T-helper 17 cell (primary cell): Measurements from ENCODE around the gene DNAH9. TPM values are rescaled to one million over a fixed set of nuclear protein-coding genes. Genes with fewer than 3 reads are reported as not detected.

ENCODE experiments used
- ATAC-seq: fragments of 150-1000 bp; cut with Tn5 transposase; 2 replicates; pipeline ENCODE4 v1.10.0; 2021; ENCODE audit warnings: mild to moderate bottlenecking, moderate library complexity
- DNase-seq, 3 donors: peaks; one replicate each; pipeline versions ENCODE4 v3.0.0 to v3.0.0-alpha.2; 2020 to 2021
- H3K9me3 ChIP-seq: one replicate; pipeline ENCODE4 v1.7.0; 2013; ENCODE audit warnings: low read length, mild to moderate bottlenecking; ENCODE audit not compliant: control insufficient read depth, poor library complexity, severe bottlenecking
- H3K27ac Mint-ChIP-seq: one replicate; pipeline ENCODE4 v1.8.0; 2022; ENCODE audit warnings: mild to moderate bottlenecking, moderate library complexity, mixed read lengths
- H3K27me3 Mint-ChIP-seq: one replicate; pipeline ENCODE4 v1.8.0; 2022; ENCODE audit warnings: mixed read lengths
- H3K36me3 Mint-ChIP-seq: one replicate; pipeline ENCODE4 v1.8.0; 2022; ENCODE audit warnings: low read depth, mixed read lengths
- H3K4me1 Mint-ChIP-seq: one replicate; pipeline ENCODE4 v1.8.0; 2022; ENCODE audit warnings: mild to moderate bottlenecking, mixed read lengths
- H3K4me3 Mint-ChIP-seq: one replicate; pipeline ENCODE4 v1.8.0; 2022; ENCODE audit warnings: mild to moderate bottlenecking, moderate library complexity, mixed read lengths
- total RNA-seq, 4 donors: library from RNA in 2 of 4; stranded (reverse) in 2 of 4; gene quantifications; one replicate each; pipeline ENCODE4 v1.2.3 and lab custom pipeline; 2022 to 2026

Gene DNAH9, protein sequence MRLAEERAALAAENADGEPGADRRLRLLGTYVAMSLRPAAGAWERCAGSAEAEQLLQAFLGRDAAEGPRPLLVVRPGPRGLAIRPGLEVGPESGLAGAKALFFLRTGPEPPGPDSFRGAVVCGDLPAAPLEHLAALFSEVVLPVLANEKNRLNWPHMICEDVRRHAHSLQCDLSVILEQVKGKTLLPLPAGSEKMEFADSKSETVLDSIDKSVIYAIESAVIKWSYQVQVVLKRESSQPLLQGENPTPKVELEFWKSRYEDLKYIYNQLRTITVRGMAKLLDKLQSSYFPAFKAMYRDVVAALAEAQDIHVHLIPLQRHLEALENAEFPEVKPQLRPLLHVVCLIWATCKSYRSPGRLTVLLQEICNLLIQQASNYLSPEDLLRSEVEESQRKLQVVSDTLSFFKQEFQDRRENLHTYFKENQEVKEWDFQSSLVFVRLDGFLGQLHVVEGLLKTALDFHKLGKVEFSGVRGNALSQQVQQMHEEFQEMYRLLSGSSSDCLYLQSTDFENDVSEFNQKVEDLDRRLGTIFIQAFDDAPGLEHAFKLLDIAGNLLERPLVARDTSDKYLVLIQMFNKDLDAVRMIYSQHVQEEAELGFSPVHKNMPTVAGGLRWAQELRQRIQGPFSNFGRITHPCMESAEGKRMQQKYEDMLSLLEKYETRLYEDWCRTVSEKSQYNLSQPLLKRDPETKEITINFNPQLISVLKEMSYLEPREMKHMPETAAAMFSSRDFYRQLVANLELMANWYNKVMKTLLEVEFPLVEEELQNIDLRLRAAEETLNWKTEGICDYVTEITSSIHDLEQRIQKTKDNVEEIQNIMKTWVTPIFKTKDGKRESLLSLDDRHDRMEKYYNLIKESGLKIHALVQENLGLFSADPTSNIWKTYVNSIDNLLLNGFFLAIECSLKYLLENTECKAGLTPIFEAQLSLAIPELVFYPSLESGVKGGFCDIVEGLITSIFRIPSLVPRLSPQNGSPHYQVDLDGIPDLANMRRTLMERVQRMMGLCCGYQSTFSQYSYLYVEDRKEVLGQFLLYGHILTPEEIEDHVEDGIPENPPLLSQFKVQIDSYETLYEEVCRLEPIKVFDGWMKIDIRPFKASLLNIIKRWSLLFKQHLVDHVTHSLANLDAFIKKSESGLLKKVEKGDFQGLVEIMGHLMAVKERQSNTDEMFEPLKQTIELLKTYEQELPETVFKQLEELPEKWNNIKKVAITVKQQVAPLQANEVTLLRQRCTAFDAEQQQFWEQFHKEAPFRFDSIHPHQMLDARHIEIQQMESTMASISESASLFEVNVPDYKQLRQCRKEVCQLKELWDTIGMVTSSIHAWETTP (N-terminal part only)
- total RNA-seq (not detected), total RNA-seq (lab: John Stamatoyannopoulos, UW) (0 to 0.08 reads per million in 2 donors)

DNA sequence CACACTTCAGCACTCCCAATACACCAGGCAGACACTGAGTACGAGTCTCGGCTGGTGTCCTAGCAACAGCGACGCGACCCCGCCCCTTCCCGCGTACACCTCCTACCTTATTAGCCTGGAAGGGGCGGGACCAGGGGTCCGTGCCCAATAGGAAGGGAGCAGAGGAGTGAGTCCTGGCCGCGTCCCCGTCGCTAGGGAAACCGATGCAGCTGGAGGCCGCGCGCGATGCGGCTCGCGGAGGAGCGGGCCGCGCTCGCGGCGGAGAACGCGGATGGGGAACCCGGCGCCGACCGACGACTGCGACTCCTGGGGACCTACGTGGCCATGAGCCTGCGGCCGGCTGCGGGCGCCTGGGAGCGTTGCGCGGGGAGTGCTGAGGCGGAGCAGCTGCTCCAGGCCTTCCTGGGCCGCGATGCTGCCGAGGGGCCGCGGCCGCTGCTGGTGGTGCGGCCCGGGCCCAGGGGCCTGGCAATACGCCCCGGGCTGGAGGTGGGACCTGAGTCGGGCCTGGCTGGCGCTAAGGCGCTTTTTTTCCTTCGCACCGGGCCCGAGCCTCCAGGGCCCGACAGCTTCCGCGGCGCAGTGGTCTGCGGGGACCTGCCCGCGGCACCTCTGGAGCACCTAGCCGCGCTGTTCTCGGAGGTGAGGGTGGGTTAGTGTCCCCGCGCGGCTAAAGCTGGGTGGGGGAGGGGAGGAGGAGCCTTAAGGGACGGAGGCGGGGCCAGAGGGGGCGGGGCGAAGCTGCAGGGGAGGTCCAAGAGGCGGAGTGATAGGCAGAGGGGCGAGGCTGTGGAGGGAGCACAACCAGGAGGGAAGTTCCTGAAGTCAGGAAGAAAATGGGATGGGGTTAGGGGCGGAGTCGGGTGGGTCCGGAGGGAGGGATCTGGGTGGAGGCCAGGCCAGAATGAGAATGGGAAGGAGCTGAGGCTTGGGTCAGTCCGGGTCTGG lies at the start of gene DNAH9:
TSS of gene DNAH9 (plus strand) at position 197 of the 948 bp plus-strand sequence. CDS start at position 226, 29 bp downstream.
- DNase-seq (no peak), ATAC-seq (no peak)
- no peak within 1 kb of the TSS for H3K27ac Mint-ChIP-seq
- peaks cover 8% of the 10 kb centered on the region for H3K27me3 Mint-ChIP-seq
- H3K9me3 ChIP-seq, result no peaks in the 10 kb centered on the region
- peaks cover 3% of the 10 kb centered on the region for H3K4me1 Mint-ChIP-seq
- H3K36me3 Mint-ChIP-seq, result peaks cover 5% of the 10 kb centered on the region
- no peak within 1 kb of the TSS for H3K4me3 Mint-ChIP-seq

DNA sequence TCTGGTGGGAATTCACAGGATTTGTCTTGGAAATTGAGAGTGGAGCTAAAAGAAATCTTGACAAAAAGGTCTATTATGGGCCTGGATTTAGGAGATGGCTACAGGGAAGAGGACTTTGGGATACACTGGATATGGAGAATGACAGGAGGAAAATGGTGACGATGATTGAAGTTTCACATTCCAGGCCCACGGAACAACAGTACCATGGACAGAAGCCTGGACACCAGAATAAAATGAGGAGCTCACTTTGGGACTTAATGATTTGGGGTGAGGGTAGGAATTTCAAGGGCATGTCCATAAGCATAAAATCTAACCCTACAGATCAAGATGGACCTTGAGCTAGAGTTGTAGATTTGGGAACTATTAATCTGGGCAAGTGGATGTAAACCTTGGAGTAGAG lies 47.8 kb upstream of the DNAH9 start:
- no peak for ATAC-seq
- Mint-ChIP-seq H3K4me1 (no peaks in the 10 kb centered on the region), H3K4me3 (no peak overlapping the region), H3K27ac (no peak overlapping the region), H3K36me3 (no peaks in the 10 kb centered on the region), H3K27me3 (no peaks in the 10 kb centered on the region)
- no peak for DNase-seq
- no peaks in the 10 kb centered on the region for H3K9me3 ChIP-seq

DNA sequence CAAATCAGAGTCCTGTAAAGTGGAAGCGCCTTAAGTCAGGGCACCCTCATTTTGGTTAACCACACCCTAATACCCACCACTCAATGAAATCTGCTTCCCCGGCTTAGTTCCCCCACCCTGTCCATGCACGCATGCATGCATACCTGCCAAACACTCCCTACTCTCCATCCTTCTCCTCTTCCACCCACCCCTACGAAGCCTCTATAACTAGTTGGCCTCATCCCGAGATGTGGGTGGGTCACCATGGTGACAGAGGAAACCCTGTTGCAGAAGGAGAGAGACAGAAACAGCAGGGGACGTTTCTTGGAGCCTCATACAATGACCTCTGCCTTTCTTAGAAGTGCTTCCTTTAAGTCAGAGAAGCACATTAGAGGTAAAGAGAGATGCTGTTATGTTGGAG lies 46.8 kb upstream of the DNAH9 start:
- ATAC-seq (no peak), DNase-seq (no peak)
- Mint-ChIP-seq H3K4me3 (no peak overlapping the region), H3K27me3 (no peaks in the 10 kb centered on the region), H3K27ac (no peak overlapping the region), H3K36me3 (no peaks in the 10 kb centered on the region), H3K4me1 (no peaks in the 10 kb centered on the region)
- no peaks in the 10 kb centered on the region for H3K9me3 ChIP-seq

DNA sequence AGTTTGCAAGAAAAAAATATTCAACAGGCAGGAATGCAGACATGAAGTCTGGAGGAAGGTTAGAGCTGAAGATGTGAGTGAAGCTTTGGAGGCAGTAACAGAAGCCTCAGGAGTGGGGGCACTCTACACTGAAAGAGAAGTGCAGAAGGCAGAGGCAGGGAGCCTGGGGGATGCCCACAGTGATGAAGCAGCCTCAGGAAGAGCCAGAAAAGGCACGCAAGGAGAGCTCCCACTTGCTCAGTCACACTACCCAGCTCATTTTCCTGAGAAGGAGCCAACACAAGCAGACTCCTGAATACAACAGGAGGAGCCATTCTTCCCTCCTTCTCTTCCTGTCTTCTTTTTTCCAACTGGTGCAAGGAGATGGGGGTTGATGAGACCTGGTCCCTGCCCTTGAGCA lies 45.1 kb upstream of the DNAH9 start:
- no peak overlapping the region for H3K4me3 Mint-ChIP-seq
- no peaks in the 10 kb centered on the region for H3K27me3 Mint-ChIP-seq
- DNase-seq, result no peak
- H3K4me1 Mint-ChIP-seq, result no peaks in the 10 kb centered on the region
- H3K36me3 Mint-ChIP-seq, result no peaks in the 10 kb centered on the region
- no peaks in the 10 kb centered on the region for H3K9me3 ChIP-seq
- no peak for ATAC-seq
- no peak overlapping the region for H3K27ac Mint-ChIP-seq

DNA sequence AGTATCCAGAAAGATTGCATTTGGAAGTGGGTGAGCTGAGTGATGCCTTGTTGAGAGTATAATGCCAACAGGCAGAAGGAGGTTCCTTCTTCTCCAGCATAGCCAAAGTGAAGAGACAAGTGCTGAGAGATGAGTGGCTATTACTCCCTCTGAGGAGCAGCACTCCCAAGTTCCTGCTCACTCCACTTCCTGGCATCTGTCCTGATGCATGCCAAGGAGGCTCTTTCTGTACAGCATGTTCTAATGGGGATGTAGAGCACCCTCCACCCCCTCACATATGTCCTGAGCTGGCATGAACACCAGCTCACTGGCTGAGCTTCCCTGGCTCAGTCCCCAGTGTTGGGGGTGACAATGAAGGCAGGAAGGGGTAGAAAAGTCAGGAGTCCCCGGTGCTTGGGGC lies 44.2 kb upstream of the DNAH9 start:
- no peaks in the 10 kb centered on the region for H3K4me1 Mint-ChIP-seq
- H3K9me3 ChIP-seq, result no peaks in the 10 kb centered on the region
- no peaks in the 10 kb centered on the region for H3K36me3 Mint-ChIP-seq
- no peak for ATAC-seq
- no peak overlapping the region for H3K4me3 Mint-ChIP-seq
- H3K27ac Mint-ChIP-seq, result no peak overlapping the region
- DNase-seq, result no peak
- H3K27me3 Mint-ChIP-seq, result no peaks in the 10 kb centered on the region

DNA sequence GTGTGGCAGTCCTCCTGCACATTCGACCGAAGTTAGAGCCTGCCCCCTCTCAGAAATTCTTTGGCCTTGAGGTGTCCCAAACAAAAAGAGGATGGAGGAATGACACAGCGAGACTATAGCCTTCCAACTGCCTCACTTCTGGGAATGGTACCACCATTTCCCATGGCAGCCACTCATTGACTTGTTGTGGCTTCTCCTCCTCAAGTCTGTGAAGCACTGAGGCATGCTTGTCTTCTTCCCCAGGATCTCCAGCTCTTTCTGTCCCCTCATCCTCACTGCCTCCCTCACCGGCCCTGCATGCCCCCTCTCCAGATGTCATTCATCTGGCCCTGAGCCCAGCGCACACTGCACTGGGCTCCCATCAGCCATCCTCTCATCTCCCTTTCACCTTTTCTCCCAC lies 43.7 kb upstream of the DNAH9 start:
- Mint-ChIP-seq H3K27ac (no peak overlapping the region), H3K4me1 (no peaks in the 10 kb centered on the region), H3K4me3 (no peak overlapping the region), H3K27me3 (no peaks in the 10 kb centered on the region), H3K36me3 (no peaks in the 10 kb centered on the region)
- ATAC-seq, result no peak
- H3K9me3 ChIP-seq, result no peaks in the 10 kb centered on the region
- DNase-seq, result no peak

DNA sequence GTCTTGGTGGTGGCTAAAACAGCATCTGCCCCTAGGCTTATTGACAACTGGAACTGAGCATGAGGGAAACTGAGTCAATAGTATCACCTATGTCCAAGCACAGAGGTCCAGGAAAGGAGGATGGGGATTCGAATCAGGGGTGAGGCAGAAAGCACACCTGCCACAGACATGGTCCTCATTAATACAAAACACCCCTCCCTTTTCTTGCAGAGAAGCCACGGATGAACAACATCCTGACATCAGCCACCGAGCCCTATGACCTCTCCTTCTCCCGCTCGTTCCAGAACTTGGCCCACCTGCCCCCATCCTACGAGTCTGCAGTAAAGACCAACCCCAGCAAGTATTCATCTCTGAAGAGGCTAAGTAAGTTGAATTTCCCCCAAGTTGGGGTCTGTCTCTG lies 42.7 kb upstream of the DNAH9 start:
- Mint-ChIP-seq H3K27me3 (no peaks in the 10 kb centered on the region), H3K36me3 (no peaks in the 10 kb centered on the region), H3K4me1 (no peaks in the 10 kb centered on the region), H3K4me3 (no peak overlapping the region), H3K27ac (no peak overlapping the region)
- DNase-seq (no peak), ATAC-seq (no peak)
- H3K9me3 ChIP-seq, result no peaks in the 10 kb centered on the region

DNA sequence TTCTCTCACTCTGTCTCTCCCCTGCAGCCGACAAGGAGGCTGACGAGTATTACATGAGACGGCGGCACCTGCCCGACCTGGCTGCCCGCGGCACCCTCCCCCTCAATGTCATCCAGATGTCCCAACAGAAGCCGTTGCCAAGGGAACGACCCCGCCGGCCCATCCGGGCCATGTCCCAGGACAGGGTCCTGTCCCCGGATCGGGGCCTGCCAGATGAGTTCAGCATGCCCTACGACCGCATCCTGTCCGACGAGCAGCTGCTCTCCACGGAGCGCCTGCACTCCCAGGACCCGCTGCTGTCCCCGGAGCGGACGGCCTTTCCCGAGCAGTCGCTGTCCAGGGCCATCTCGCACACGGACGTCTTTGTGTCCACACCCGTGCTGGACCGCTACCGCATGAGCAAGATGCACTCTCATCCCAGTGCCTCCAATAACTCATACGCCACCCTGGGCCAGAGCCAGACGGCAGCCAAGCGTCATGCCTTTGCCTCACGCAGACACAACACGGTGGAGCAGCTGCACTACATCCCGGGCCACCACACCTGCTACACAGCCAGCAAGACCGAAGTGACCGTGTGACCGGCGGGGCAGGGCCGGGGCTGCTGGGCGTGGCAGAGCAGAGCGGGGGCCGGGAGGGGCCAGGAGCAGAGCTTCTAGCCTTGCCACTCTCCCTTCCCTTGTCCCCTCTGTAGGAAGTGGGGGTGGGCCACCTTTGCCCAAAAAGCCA lies 40.4 kb upstream of the DNAH9 start:
- no peak for DNase-seq
- no peaks in the 10 kb centered on the region for H3K27me3 Mint-ChIP-seq
- H3K4me1 Mint-ChIP-seq, result no peaks in the 10 kb centered on the region
- H3K36me3 Mint-ChIP-seq, result no peaks in the 10 kb centered on the region
- no peak for ATAC-seq
- no peak overlapping the region for H3K27ac Mint-ChIP-seq
- H3K9me3 ChIP-seq, result no peaks in the 10 kb centered on the region
- H3K4me3 Mint-ChIP-seq, result no peak overlapping the region

DNA sequence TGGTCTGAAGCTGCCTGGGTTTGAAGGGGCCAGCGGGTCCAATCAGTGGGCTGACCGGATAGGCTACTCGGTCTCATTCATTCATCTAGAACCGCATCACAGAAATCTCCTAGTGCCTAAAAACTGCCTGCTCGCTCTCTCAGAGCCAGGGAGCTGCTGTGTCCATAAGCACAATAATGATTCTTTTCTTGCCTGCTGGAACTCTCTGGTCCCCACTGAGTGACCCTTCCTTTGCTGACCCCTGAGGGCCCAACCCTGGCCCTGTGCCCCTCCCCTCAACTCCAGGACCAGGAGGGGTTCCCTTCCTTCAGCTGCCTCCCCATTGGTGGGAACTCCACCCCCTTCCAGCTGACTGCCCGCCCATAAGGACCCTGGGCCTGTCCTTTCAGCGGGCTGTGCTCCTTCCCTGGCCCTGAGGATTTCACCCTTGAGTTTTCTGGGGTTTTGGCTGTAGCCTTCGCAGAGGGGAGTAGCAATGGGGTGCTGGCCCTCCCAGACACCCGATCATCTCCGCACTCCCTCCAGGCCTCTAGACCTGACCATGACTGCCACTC lies 39.5 kb upstream of the DNAH9 start:
- H3K9me3 ChIP-seq, result no peaks in the 10 kb centered on the region
- H3K27ac Mint-ChIP-seq, result no peak overlapping the region
- H3K4me1 Mint-ChIP-seq, result no peaks in the 10 kb centered on the region
- H3K36me3 Mint-ChIP-seq, result no peaks in the 10 kb centered on the region
- DNase-seq, result no peak
- no peak for ATAC-seq
- no peaks in the 10 kb centered on the region for H3K27me3 Mint-ChIP-seq
- no peak overlapping the region for H3K4me3 Mint-ChIP-seq

DNA sequence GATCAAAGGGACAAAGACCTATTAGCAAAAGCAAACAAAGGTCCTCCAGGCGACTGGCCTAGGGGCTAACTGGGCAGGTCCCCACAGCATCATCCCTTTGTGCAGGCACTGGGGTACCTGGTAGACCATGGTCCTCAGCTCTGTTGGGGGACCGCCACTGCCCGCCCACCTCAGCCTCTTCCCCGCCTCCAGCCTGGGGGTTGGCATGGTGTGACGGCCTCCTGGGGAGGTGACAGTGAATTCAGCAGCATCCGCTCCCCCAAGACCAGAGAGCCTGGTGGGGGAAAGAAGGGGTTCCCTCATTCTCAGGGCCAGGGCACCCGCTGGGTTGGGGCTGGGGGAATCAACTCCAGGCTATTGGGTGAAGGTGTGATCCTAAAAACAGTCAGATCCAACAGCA lies 38.7 kb upstream of the DNAH9 start:
- H3K4me1 Mint-ChIP-seq, result no peaks in the 10 kb centered on the region
- no peaks in the 10 kb centered on the region for H3K36me3 Mint-ChIP-seq
- H3K27ac Mint-ChIP-seq, result no peak overlapping the region
- no peaks in the 10 kb centered on the region for H3K9me3 ChIP-seq
- DNase-seq (no peak), ATAC-seq (no peak)
- H3K4me3 Mint-ChIP-seq, result no peak overlapping the region
- H3K27me3 Mint-ChIP-seq, result no peaks in the 10 kb centered on the region

DNA sequence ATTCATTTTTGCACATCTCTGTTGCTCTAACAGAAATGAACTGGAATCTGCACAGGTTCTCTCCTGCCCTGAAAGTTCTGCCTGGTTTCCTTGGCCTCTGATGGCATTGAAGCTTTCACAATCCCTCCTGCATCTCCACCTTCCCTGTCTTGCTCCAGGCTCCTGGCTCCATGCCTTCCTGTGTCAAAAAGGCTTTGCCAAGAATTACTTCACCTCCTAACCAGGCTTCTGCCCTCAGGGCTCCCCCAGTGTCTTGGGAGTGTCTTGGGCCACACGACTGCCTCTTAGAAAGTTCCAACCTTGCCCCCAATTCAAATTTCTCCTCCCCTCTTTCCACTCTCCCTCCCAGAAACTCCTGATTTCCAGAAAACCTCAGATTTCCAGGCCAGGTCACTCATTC lies 37.0 kb upstream of the DNAH9 start:
- H3K36me3 Mint-ChIP-seq, result no peaks in the 10 kb centered on the region
- no peaks in the 10 kb centered on the region for H3K4me1 Mint-ChIP-seq
- ATAC-seq, result no peak
- DNase-seq, result no peak
- H3K27ac Mint-ChIP-seq, result no peak overlapping the region
- no peaks in the 10 kb centered on the region for H3K9me3 ChIP-seq
- no peak overlapping the region for H3K4me3 Mint-ChIP-seq
- no peaks in the 10 kb centered on the region for H3K27me3 Mint-ChIP-seq
